ENCODE data around the gene AAGAB.

GRCh38 chr15:67179411-67179995 is 75.0 kb downstream of the AAGAB start:
- TF ChIP-seq, protein P1, sequence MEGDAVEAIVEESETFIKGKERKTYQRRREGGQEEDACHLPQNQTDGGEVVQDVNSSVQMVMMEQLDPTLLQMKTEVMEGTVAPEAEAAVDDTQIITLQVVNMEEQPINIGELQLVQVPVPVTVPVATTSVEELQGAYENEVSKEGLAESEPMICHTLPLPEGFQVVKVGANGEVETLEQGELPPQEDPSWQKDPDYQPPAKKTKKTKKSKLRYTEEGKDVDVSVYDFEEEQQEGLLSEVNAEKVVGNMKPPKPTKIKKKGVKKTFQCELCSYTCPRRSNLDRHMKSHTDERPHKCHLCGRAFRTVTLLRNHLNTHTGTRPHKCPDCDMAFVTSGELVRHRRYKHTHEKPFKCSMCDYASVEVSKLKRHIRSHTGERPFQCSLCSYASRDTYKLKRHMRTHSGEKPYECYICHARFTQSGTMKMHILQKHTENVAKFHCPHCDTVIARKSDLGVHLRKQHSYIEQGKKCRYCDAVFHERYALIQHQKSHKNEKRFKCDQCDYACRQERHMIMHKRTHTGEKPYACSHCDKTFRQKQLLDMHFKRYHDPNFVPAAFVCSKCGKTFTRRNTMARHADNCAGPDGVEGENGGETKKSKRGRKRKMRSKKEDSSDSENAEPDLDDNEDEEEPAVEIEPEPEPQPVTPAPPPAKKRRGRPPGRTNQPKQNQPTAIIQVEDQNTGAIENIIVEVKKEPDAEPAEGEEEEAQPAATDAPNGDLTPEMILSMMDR (IDR thresholded peaks at IDR 0.05): no peak
- no peak for TF ChIP-seq POLR2A (IDR thresholded peaks at IDR 0.05)
